Glomerular visceral epithelial cell (primary cell): Measurements from ENCODE around the gene HABP4.

Experiments used
- DNase-seq: peaks from one replicate; pipeline ENCODE4 v3.0.0-alpha.2; 2016; ENCODE audit errors: extremely low spot score

The HABP4 gene

GRCh38 chr9:96476013-96476412 lies 26.0 kb downstream of the HABP4 start:
- no peak for DNase-seq

GRCh38 chr9:96476591-96476990 lies 26.6 kb downstream of the HABP4 start:
- no peak for DNase-seq

GRCh38 chr9:96478829-96479371 lies 28.9 kb downstream of the HABP4 start:
- DNase-seq: no peak

GRCh38 chr9:96480736-96481135 lies 30.8 kb downstream of the HABP4 start:
- DNase-seq: no peak

GRCh38 chr9:96482476-96482875 lies 32.5 kb downstream of the HABP4 start:
- no peak for DNase-seq

- no peak for DNase-seq
Measured at GRCh38 chr9:96483197-96483596, 33.2 kb downstream of the HABP4 start.

- no peak for DNase-seq
Measured at GRCh38 chr9:96483733-96484390, 33.9 kb downstream of the HABP4 start.

- DNase-seq: no peak
Measured at GRCh38 chr9:96484521-96484931, 34.6 kb downstream of the HABP4 start.

GRCh38 chr9:96485280-96485679 lies 35.3 kb downstream of the HABP4 start:
- DNase-seq: no peak

GRCh38 chr9:96486386-96487028 lies 36.5 kb downstream of the HABP4 start:
- peak; percentile 23 for DNase-seq

- DNase-seq: no peak
Measured at GRCh38 chr9:96487029-96487396, 37.0 kb downstream of the HABP4 start.

GRCh38 chr9:96487949-96488348 lies 38.0 kb downstream of the HABP4 start:
- no peak for DNase-seq

GRCh38 chr9:96489482-96489979 lies 39.6 kb downstream of the HABP4 start:
- DNase-seq: no peak

- no peak for DNase-seq
Measured at GRCh38 chr9:96490534-96491078, 40.6 kb downstream of the HABP4 start.

GRCh38 chr9:96491079-96491879 lies 41.3 kb downstream of the HABP4 start:
- DNase-seq: no peak

- no peak for DNase-seq
Measured at GRCh38 chr9:96491880-96492525, 42.0 kb downstream of the HABP4 start.

- DNase-seq: no peak
Measured at GRCh38 chr9:96492993-96493531, 43.1 kb downstream of the HABP4 start.

GRCh38 chr9:96493757-96494156 lies 43.8 kb downstream of the HABP4 start:
- no peak for DNase-seq

- no peak for DNase-seq
Measured at GRCh38 chr9:96494215-96494800, 44.3 kb downstream of the HABP4 start.

GRCh38 chr9:96495341-96495740 lies 45.4 kb downstream of the HABP4 start:
- peak; percentile 45 for DNase-seq
